Sigmoid colon (tissue), 7 donors: ENCODE results near the gene GRAMD4. TPM values are rescaled to one million over a fixed set of nuclear protein-coding genes. Genes with fewer than 3 reads are reported as not detected.
"Not testable (repeated sequence)": the region's sequence is repeated elsewhere in the genome, so short reads cannot be mapped to it uniquely, and the experiment has no call there.

Source experiments
- DNase-seq: peaks from one replicate; pipeline ENCODE4 v3.0.0-alpha.2; 2019
- H3K27ac ChIP-seq, 4 donors: fragments of 200-600 bp; sonication (generic); one replicate each; pipeline ENCODE4 v1.5.1; 2016 to 2019; ENCODE audit warnings: mild to moderate bottlenecking in 1 of 4
- H3K27me3 ChIP-seq, 3 donors: fragments of 200-600 bp; sonication (generic); one replicate each; pipeline ENCODE4 v1.5.1; 2019; ENCODE audit warnings: mild to moderate bottlenecking in 1 of 3
- H3K36me3 ChIP-seq, 4 donors: fragments of 200-600 bp; sonication (generic); one replicate each; pipeline ENCODE4 v1.5.1; 2016 to 2019
- H3K4me1 ChIP-seq, 4 donors: fragments of 200-600 bp; sonication (generic); one replicate each; pipeline ENCODE4 v1.5.1; 2017 to 2019
- H3K4me3 ChIP-seq, 4 donors: fragments of 200-600 bp; sonication (generic); one replicate each; pipeline ENCODE4 v1.5.1; 2017 to 2019; ENCODE audit warnings: mild to moderate bottlenecking in 2 of 4, moderate library complexity in 1 of 4
- H3K9me3 ChIP-seq, 4 donors: fragments of 200-600 bp in 3 of 4; sonication (generic) in 3 of 4; one replicate each; pipeline versions ENCODE4 v1.5.1 to v1.6.1; 2013 to 2019
- EP300 ChIP-seq, 4 donors: sonication (generic); formaldehyde crosslinking; IDR thresholded peaks; one replicate each; pipeline ENCODE4 v1.6.1; 2017; ENCODE audit warnings: antibody characterized with exemption in 4 of 4
- POLR2A ChIP-seq, 2 donors: fragments of 450-650 bp; IDR thresholded peaks; one replicate each; pipeline ENCODE4 v1.6.1; 2016; ENCODE audit warnings: antibody characterized with exemption in 2 of 2, mild to moderate bottlenecking in 2 of 2, moderate library complexity in 2 of 2
- POLR2AphosphoS5 ChIP-seq, 4 donors: sonication (generic); formaldehyde crosslinking; IDR thresholded peaks; one replicate each; pipeline ENCODE4 v1.6.1; 2017; ENCODE audit warnings: antibody characterized with exemption in 4 of 4
- WGBS, 2 donors: extraction: QIAGEN DNeasy Blood & Tissue Kit; methylation state at CpG; one replicate each; pipeline ENCODE4 v1.1.7; 2013; 5-methylcytosine and 5-hydroxymethylcytosine counted together
- intact Hi-C: fragments of 100-400 bp; cut with DNase I; formaldehyde crosslinking; loops from one replicate; pipeline ENCODE4 v1.15.1; 2023
- polyA plus RNA-seq, 3 donors: library from polyadenylated mRNA; stranded (reverse); fragments of 200-250 nt; gene quantifications; one replicate each; pipeline ENCODE4 v1.2.3, GENCODE V29; 2013
- total RNA-seq, 4 donors: library from RNA; depleted of rRNA; stranded (reverse); fragments of >200 nt; gene quantifications; one replicate each; pipeline ENCODE4 v1.1.0, GENCODE V29; 2016
- TF ChIP-seq, protein P1 (sequence below), 4 experiments: fragments of 450-650 bp in 3 of 4; fragments of 200-600 bp in 1 of 4; IDR thresholded peaks; one replicate each; pipeline ENCODE4 v1.5.1; 2016 to 2019; ENCODE audit warnings: antibody characterized with exemption in 4 of 4, mild to moderate bottlenecking in 3 of 4, moderate library complexity in 2 of 4
- donor health status: healthy with polysubstance abuse.
- donor health status: Bipolar disorder and iron deficiency.
- donor health status: healthy.

GRAMD4 gene
- total and polyA plus RNA-seq, 7 donors, result 11.6 to 57.2 (median 23.5) TPM

- intact Hi-C loops, result no loop called here
- Histone ChIP-seq H3K27me3 (no peaks in the 10 kb centered on the region), H3K27ac (peak overlapping the region; percentile 38 to 68 (median 50)), H3K9me3 (no peaks in the 10 kb centered on the region), H3K4me1 (peaks cover 0 to 48% (median 34%) of the 10 kb centered on the region in 4 donors), H3K4me3 (no peak overlapping the region), H3K36me3 (no peaks in the 10 kb centered on the region)
- TF ChIP-seq POLR2AphosphoS5 (IDR thresholded peaks at IDR 0.05), result peak in 2 of 4 donors; percentile 47 to 60
- TF ChIP-seq EP300 (IDR thresholded peaks at IDR 0.05), result no peak
- peak; percentile 82 for DNase-seq
- 82 to 88% methylated on average over 7 of the region's 7 CpGs for WGBS, 2 donors
These were observed 21.7 kb downstream of the GRAMD4 start for GRCh38 chr22:46641811-46642266.

DNA sequence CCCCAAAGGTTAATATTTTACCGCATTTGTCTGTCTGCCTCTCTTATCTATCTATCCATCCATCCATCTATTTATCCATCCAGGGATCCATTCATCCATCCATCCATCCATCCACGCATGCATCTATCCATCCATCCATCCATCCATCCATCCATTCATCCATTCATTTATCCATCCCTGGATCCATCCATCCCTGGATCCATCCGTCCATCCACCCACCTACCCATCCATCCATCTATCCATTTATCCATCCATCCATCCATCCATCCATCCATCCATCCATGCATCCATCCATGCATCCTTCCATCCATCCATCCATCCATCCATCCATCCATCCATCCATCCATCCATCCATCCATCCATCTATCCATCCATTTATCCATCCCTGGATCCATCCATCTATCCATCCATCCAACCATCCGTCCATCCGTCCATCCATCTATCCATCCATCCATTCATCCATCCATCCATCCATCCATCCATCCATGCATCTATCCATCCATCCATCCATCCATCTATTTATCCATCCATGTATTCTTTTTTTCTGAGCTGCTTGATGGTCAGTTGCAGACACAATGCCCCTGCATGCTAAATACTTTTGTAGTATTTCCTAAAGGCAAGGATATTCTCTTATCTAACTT is 22.8 kb downstream of the GRAMD4 start:
- DNase-seq, result not testable (repeated sequence)

DNA sequence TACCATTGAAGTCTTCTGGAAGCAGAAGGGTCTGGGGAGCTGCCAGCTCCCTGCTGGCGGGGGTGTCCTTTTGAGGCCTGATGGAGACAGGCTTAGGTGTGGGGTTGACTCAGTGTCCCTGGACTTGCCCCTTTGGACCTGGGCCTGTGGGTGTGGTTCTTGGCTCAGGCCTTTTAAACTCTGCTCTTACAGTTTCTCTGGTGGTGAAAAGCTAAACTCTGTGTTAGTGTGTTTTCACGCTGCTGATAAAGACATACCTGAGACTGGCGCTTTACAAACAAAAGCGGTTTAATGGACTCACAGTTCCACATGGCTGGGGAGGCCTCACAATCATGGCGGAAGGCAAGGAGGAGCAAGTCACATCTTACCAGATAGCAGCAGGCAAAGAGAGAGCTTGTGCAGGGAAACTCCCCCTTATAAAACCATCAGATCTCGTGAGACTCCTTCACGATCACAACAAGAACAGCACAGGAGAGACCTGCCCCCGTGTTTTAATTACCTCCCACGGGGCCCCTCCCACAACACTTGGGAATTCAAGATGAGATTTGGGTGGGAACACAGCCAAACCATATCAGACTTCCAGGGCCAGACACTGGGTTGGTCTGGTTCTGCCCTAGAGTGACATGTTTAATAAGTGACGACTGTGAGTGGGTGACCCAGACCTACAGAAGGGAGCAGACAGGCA is 26.5 kb downstream of the GRAMD4 start:
- intact Hi-C loops, result no loop called here
- 44 to 83% methylated on average over 10 of the region's 10 CpGs for WGBS, 2 donors
- Histone ChIP-seq H3K4me1 (peaks cover 0 to 40% (median 33%) of the 10 kb centered on the region in 4 donors), H3K36me3 (no peaks in the 10 kb centered on the region), H3K4me3 (no peak overlapping the region), H3K27me3 (no peaks in the 10 kb centered on the region), H3K9me3 (no peaks in the 10 kb centered on the region), H3K27ac (no peak overlapping the region)
- DNase-seq, result no peak
- TF ChIP-seq, protein P1, sequence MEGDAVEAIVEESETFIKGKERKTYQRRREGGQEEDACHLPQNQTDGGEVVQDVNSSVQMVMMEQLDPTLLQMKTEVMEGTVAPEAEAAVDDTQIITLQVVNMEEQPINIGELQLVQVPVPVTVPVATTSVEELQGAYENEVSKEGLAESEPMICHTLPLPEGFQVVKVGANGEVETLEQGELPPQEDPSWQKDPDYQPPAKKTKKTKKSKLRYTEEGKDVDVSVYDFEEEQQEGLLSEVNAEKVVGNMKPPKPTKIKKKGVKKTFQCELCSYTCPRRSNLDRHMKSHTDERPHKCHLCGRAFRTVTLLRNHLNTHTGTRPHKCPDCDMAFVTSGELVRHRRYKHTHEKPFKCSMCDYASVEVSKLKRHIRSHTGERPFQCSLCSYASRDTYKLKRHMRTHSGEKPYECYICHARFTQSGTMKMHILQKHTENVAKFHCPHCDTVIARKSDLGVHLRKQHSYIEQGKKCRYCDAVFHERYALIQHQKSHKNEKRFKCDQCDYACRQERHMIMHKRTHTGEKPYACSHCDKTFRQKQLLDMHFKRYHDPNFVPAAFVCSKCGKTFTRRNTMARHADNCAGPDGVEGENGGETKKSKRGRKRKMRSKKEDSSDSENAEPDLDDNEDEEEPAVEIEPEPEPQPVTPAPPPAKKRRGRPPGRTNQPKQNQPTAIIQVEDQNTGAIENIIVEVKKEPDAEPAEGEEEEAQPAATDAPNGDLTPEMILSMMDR (IDR thresholded peaks at IDR 0.05), result no peak
- no peak for TF ChIP-seq POLR2A (IDR thresholded peaks at IDR 0.05)
- no peak for TF ChIP-seq EP300 (IDR thresholded peaks at IDR 0.05)
- no peak for TF ChIP-seq POLR2AphosphoS5 (IDR thresholded peaks at IDR 0.05)

More for the DNA sequence above, 22.8 kb downstream of the GRAMD4 start:
- H3K4me3 ChIP-seq, H3K9me3 ChIP-seq, intact Hi-C loops, H3K36me3 ChIP-seq, H3K27me3 ChIP-seq: not testable (repeated sequence)
- WGBS, 2 donors, result 91 to 93% methylated on average over 5 of the region's 5 CpGs
- H3K4me1 ChIP-seq, result peaks cover 0 to 48% (median 36%) of the 10 kb centered on the region in 4 donors
- H3K27ac ChIP-seq, result peak overlapping the region in 1 of 4 donors; percentile 68

GRCh38 chr22:46648225-46648820 is 28.1 kb downstream of the GRAMD4 start:
- H3K27ac ChIP-seq, H3K27me3 ChIP-seq, H3K9me3 ChIP-seq, H3K4me3 ChIP-seq, H3K36me3 ChIP-seq, DNase-seq, intact Hi-C loops: not testable (repeated sequence)
- peaks cover 0 to 35% (median 27%) of the 10 kb centered on the region in 4 donors for H3K4me1 ChIP-seq
- WGBS, 2 donors, result 97 to 99% methylated on average over 2 of the region's 2 CpGs

GRCh38 chr22:46649141-46650077 is 29.2 kb downstream of the GRAMD4 start:
- no peak for DNase-seq
- Histone ChIP-seq H3K36me3 (no peaks in the 10 kb centered on the region), H3K4me1 (peaks cover 0 to 35% (median 28%) of the 10 kb centered on the region in 4 donors), H3K27me3 (no peaks in the 10 kb centered on the region), H3K4me3 (no peak overlapping the region), H3K9me3 (no peaks in the 10 kb centered on the region), H3K27ac (peak overlapping the region; percentile 47 to 72 (median 66))
- intact Hi-C loops, result no loop called here
- 45 to 58% methylated on average over 25 of the region's 25 CpGs for WGBS, 2 donors
- TF ChIP-seq POLR2AphosphoS5 (IDR thresholded peaks at IDR 0.05), result peak in 3 of 4 donors; percentile 57 to 61 (median 57)
- TF ChIP-seq, protein P1 (IDR thresholded peaks at IDR 0.05), result no peak
- peak in 2 of 4 donors; percentile 14 to 25 for TF ChIP-seq EP300 (IDR thresholded peaks at IDR 0.05)
- TF ChIP-seq POLR2A (IDR thresholded peaks at IDR 0.05), result no peak
